Smooth muscle cell (in vitro differentiated cells): ENCODE data around the gene CAMK4. TPM values are rescaled to one million over a fixed set of nuclear protein-coding genes. Genes with fewer than 3 reads are reported as not detected.

Experiments used
- DNase-seq: peaks from one replicate; lab custom pipeline; 2025; ENCODE audit not compliant: unreplicated experiment; lab: John Stamatoyannopoulos, UW
- H2AFZ ChIP-seq: fragments of 200-600 bp; sonication (generic); 2 replicates; pipeline ENCODE4 v1.6.0; 2016; ENCODE audit warnings: antibody characterized with exemption, low read depth, mild to moderate bottlenecking
- H3F3A ChIP-seq: fragments of 200-600 bp; sonication (generic); 2 replicates; pipeline ENCODE4 v1.6.0; 2017; ENCODE audit warnings: antibody characterized with exemption, low read depth
- H3K27ac ChIP-seq: fragments of 200-600 bp; sonication (generic); 2 replicates; pipeline ENCODE4 v1.5.1; 2016; ENCODE audit warnings: low read depth, mild to moderate bottlenecking
- H3K27me3 ChIP-seq: fragments of 200-600 bp; sonication (generic); 2 replicates; pipeline ENCODE4 v1.6.1; 2016; ENCODE audit warnings: low read depth, mild to moderate bottlenecking
- H3K36me3 ChIP-seq: fragments of 200-600 bp; sonication (generic); 2 replicates; pipeline ENCODE4 v1.5.1; 2016; ENCODE audit warnings: low read depth
- H3K4me1 ChIP-seq: fragments of 200-600 bp; sonication (generic); 2 replicates; pipeline ENCODE4 v1.5.1; 2016; ENCODE audit warnings: low read depth
- H3K4me2 ChIP-seq: fragments of 200-600 bp; sonication (generic); 2 replicates; pipeline ENCODE4 v1.6.0; 2016; ENCODE audit warnings: mild to moderate bottlenecking
- H3K4me3 ChIP-seq: fragments of 200-600 bp; sonication (generic); 2 replicates; pipeline ENCODE4 v1.5.1; 2016; ENCODE audit warnings: mild to moderate bottlenecking
- H3K79me2 ChIP-seq: fragments of 200-600 bp; sonication (generic); 2 replicates; pipeline ENCODE4 v1.6.0; 2016; ENCODE audit warnings: low read depth, mild to moderate bottlenecking
- H3K9ac ChIP-seq: fragments of 200-600 bp; sonication (generic); 2 replicates; pipeline ENCODE4 v1.6.0; 2016; ENCODE audit warnings: low read depth
- H3K9me3 ChIP-seq: fragments of 200-600 bp; sonication (generic); replicated peaks from 2 replicates; pipeline ENCODE4 v1.5.1; 2016; ENCODE audit warnings: low read depth
- H4K20me1 ChIP-seq: fragments of 200-600 bp; sonication (generic); 2 replicates; pipeline ENCODE4 v1.6.0; 2016; ENCODE audit warnings: low read depth
- WGBS: methylation state at CpG from one replicate; pipeline ENCODE4 v1.1.7; 2016; ENCODE audit warnings: low lambda C conversion rate; 5-methylcytosine and 5-hydroxymethylcytosine counted together
- polyA plus RNA-seq: library from polyadenylated mRNA; unstranded; fragments of >200 nt; fragmentation: Nextera tagmentation; extraction: Ambion mirVana; gene quantifications from 2 replicates; pipeline ENCODE4 v1.2.1, GENCODE V29; 2016
- total RNA-seq: library from RNA; depleted of rRNA; stranded (reverse); fragments of >200 nt; gene quantifications from 2 replicates; pipeline ENCODE4 v1.2.3, GENCODE V29; 2014
- TF ChIP-seq, protein P1 (sequence below): fragments of 200-600 bp; sonication (generic); IDR thresholded peaks from 2 replicates; pipeline ENCODE4 v1.5.1; 2017; ENCODE audit warnings: borderline replicate concordance, mild to moderate bottlenecking, antibody characterized with exemption; ENCODE audit not compliant: insufficient read depth, poor library complexity, severe bottlenecking

CAMK4 gene
- total and polyA plus RNA-seq, 2 experiments from 2014 or later, result 1.1 to 3.6 TPM

DNA sequence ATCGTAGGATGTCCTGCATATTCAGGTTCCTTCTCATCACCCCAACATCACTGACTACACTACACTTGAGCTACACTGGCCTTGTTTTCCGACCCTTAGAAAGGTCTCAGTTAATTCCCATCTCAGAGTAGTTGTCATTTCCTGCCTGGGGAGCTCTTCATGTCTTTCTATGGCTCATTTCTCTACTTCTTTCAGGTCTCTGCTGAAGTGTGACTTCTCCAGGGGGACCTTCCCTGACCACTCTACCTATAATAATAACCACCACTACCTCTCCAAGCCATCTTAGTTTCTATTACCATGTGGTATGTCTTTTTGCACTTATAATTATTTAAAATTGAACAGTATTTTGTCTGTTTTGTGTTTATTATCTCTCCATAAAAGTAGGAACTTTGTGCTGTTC, 174.9 kb downstream of the CAMK4 start:
- H3K4me1 ChIP-seq, result no peaks in the 10 kb centered on the region
- H4K20me1 ChIP-seq, result no peaks in the 10 kb centered on the region
- H3K4me2 ChIP-seq, result no peak overlapping the region
- no peaks in the 10 kb centered on the region for H3K36me3 ChIP-seq
- no peaks in the 10 kb centered on the region for H3K79me2 ChIP-seq
- no peaks in the 10 kb centered on the region for H3K27me3 ChIP-seq
- no peak overlapping the region for H3K9ac ChIP-seq
- H3K27ac ChIP-seq, result no peak overlapping the region
- H2AFZ ChIP-seq, result no peak overlapping the region
- H3K4me3 ChIP-seq, result no peak overlapping the region
- DNase-seq, result no peak
- TF ChIP-seq, protein P1, sequence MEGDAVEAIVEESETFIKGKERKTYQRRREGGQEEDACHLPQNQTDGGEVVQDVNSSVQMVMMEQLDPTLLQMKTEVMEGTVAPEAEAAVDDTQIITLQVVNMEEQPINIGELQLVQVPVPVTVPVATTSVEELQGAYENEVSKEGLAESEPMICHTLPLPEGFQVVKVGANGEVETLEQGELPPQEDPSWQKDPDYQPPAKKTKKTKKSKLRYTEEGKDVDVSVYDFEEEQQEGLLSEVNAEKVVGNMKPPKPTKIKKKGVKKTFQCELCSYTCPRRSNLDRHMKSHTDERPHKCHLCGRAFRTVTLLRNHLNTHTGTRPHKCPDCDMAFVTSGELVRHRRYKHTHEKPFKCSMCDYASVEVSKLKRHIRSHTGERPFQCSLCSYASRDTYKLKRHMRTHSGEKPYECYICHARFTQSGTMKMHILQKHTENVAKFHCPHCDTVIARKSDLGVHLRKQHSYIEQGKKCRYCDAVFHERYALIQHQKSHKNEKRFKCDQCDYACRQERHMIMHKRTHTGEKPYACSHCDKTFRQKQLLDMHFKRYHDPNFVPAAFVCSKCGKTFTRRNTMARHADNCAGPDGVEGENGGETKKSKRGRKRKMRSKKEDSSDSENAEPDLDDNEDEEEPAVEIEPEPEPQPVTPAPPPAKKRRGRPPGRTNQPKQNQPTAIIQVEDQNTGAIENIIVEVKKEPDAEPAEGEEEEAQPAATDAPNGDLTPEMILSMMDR, result no peak
- H3F3A ChIP-seq, result no peaks in the 10 kb centered on the region
- no peaks in the 10 kb centered on the region for H3K9me3 ChIP-seq
- WGBS, result 46% methylated on average over 2 of the region's 2 CpGs

DNA sequence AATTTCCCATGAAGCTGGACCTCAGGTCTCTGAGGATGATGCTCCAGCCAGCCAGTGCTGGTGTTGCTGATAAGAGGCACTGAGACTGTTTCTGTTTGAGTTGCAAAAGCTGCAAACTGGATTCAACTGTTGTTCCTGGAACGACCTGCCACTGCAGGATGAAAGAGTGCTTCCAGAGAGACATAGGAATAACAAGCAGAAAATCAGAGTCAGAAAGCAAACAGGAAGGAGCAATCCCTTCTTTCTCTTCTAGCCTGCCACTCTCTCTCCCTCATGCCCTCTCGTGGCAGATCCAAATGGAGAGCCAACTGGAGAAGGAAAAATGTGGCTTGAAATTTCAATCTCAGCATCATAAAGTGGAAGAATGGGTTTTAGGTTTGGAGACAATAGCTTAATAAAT, 177.7 kb downstream of the CAMK4 start:
- no peaks in the 10 kb centered on the region for H3K9me3 ChIP-seq
- H4K20me1 ChIP-seq, result no peaks in the 10 kb centered on the region
- no peak overlapping the region for H3K27ac ChIP-seq
- H3K4me2 ChIP-seq, result no peak overlapping the region
- H3K4me1 ChIP-seq, result no peaks in the 10 kb centered on the region
- no peak overlapping the region for H2AFZ ChIP-seq
- no peaks in the 10 kb centered on the region for H3K79me2 ChIP-seq
- DNase-seq, result no peak
- H3K9ac ChIP-seq, result no peak overlapping the region
- no peaks in the 10 kb centered on the region for H3K27me3 ChIP-seq
- H3K36me3 ChIP-seq, result no peaks in the 10 kb centered on the region
- TF ChIP-seq, protein P1, result no peak
- H3K4me3 ChIP-seq, result no peak overlapping the region
- WGBS, result 66% methylated on average over 2 of the region's 2 CpGs
- H3F3A ChIP-seq, result no peaks in the 10 kb centered on the region

DNA sequence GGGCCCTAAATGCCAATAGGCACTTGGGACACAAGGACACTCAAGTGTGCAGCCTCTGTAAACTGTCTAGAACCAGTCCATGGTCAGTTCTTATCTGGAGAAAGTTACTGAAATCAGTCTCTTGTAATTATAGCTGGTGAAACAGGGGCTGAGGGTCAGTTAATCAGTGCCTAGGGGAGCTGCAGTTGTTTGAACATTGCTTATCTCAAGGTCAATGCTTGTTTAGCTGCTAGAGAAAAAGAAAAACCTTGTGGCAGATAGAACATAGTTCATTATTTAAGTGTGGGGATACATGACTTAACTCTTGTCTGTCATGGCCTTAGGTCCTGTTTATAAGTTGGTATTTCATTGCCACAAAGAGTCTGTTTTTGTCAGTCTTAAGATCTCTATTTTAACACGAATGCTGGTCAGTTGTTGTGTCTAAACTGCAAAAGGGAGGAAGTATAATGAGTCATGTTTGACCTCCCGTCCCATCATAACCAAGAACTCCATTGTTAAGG, 180.1 kb downstream of the CAMK4 start:
- H3K27me3 ChIP-seq, result no peaks in the 10 kb centered on the region
- 70% methylated on average over 2 of the region's 2 CpGs for WGBS

DNA sequence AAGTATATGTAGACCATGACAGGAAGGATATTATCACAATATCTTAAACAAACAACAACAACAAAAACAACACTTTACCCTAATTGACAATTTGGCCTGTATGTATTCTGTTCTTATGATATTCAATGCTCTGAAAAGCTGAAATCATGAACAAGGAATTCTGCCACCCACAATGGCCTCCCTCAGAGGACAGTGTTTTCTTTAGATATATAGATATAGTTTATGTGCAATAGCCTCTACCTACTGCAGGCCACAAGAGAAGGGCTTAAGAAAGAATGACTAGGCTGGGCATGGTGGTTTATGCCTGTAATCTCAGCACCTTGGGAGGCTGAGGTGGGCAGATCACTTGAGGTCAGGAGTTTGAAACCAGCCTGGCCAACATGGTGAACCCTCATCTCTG, 183.4 kb downstream of the CAMK4 start:
- no peak overlapping the region for H3K4me2 ChIP-seq
- no peaks in the 10 kb centered on the region for H4K20me1 ChIP-seq
- no peaks in the 10 kb centered on the region for H3K36me3 ChIP-seq
- DNase-seq, result no peak
- TF ChIP-seq, protein P1, result no peak
- no peaks in the 10 kb centered on the region for H3K4me1 ChIP-seq
- H3K79me2 ChIP-seq, result no peaks in the 10 kb centered on the region
- H3K27ac ChIP-seq, result no peak overlapping the region
- H3K9me3 ChIP-seq, result no peaks in the 10 kb centered on the region
- H3K4me3 ChIP-seq, result no peak overlapping the region
- no peaks in the 10 kb centered on the region for H3F3A ChIP-seq
- H3K27me3 ChIP-seq, result no peaks in the 10 kb centered on the region
- H3K9ac ChIP-seq, result no peak overlapping the region
- H2AFZ ChIP-seq, result no peak overlapping the region

More for the DNA sequence above, 180.1 kb downstream of the CAMK4 start:
- H3K79me2 ChIP-seq, result no peaks in the 10 kb centered on the region
- no peaks in the 10 kb centered on the region for H3K36me3 ChIP-seq
- H2AFZ ChIP-seq, result no peak overlapping the region
- H3K4me3 ChIP-seq, result no peak overlapping the region
- no peaks in the 10 kb centered on the region for H3F3A ChIP-seq
- H3K9ac ChIP-seq, result no peak overlapping the region
- no peaks in the 10 kb centered on the region for H3K9me3 ChIP-seq
- H3K4me1 ChIP-seq, result no peaks in the 10 kb centered on the region
- no peak overlapping the region for H3K27ac ChIP-seq
- H4K20me1 ChIP-seq, result no peaks in the 10 kb centered on the region
- no peak for DNase-seq
- TF ChIP-seq, protein P1, result no peak
- H3K4me2 ChIP-seq, result no peak overlapping the region
